Measurements from ENCODE around the gene DCDC2. TPM values are rescaled to one million over a fixed set of nuclear protein-coding genes. Genes with fewer than 3 reads are reported as not detected.

Gene DCDC2
- total RNA-seq, 2 experiments from 2014 or later = 0.06 TPM; not detected in 1

- Histone ChIP-seq H3K4me1 (ENCODE audit: insufficient read depth, low read length, poor library complexity, severe bottlenecking) (no peaks in the 10 kb centered on the region), H3K9me2 (ENCODE audit: insufficient read depth, low read length) (no peaks in the 10 kb centered on the region), H3K4me3 (ENCODE audit: low read depth, low read length, poor library complexity, severe bottlenecking) (no peak overlapping the region), H3K27ac (ENCODE audit: low read depth, low read length, poor library complexity, severe bottlenecking) (no peak overlapping the region), H2AFZ (ENCODE audit: low read length) (no peak overlapping the region), H3K36me3 (ENCODE audit: insufficient read depth, low read length) (no peaks in the 10 kb centered on the region), H4K20me1 (ENCODE audit: insufficient read depth, low read length) (no peaks in the 10 kb centered on the region), H3K4me2 (ENCODE audit: low read length) (no peak overlapping the region), H3K9me3 (ENCODE audit: low read length) (no peaks in the 10 kb centered on the region), H3K79me2 (ENCODE audit: insufficient read depth, low read depth, low read length) (no peaks in the 10 kb centered on the region)
- POLR2A ChIA-PET = interaction anchor here (0.5 kb wide), 1 partner anchor 261 kb away, joined by 4 read pairs; no protein-coding TSS in a partner anchor
- TF ChIP-seq, protein P1, sequence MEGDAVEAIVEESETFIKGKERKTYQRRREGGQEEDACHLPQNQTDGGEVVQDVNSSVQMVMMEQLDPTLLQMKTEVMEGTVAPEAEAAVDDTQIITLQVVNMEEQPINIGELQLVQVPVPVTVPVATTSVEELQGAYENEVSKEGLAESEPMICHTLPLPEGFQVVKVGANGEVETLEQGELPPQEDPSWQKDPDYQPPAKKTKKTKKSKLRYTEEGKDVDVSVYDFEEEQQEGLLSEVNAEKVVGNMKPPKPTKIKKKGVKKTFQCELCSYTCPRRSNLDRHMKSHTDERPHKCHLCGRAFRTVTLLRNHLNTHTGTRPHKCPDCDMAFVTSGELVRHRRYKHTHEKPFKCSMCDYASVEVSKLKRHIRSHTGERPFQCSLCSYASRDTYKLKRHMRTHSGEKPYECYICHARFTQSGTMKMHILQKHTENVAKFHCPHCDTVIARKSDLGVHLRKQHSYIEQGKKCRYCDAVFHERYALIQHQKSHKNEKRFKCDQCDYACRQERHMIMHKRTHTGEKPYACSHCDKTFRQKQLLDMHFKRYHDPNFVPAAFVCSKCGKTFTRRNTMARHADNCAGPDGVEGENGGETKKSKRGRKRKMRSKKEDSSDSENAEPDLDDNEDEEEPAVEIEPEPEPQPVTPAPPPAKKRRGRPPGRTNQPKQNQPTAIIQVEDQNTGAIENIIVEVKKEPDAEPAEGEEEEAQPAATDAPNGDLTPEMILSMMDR (conservative IDR thresholded peaks at IDR 0.05; ENCODE audit: low read length) = no peak
- no peak for TF ChIP-seq EZH2phosphoT487 (IDR thresholded peaks at IDR 0.05; ENCODE audit: borderline replicate concordance, low read depth, low read length)
- DNase-seq (ENCODE audit: low spot score) = no peak
- CTCF ChIA-PET (ENCODE audit: unreplicated experiment) = no interaction called here
- no TSS peak for BruUV-seq (replicated peaks)
- intact Hi-C loops (cut with micrococcal nuclease; ENCODE audit: unreplicated experiment) = no loop called here
Observed at GRCh38 chr6:24352434-24352833, 5.4 kb downstream of the DCDC2 start.

DNA sequence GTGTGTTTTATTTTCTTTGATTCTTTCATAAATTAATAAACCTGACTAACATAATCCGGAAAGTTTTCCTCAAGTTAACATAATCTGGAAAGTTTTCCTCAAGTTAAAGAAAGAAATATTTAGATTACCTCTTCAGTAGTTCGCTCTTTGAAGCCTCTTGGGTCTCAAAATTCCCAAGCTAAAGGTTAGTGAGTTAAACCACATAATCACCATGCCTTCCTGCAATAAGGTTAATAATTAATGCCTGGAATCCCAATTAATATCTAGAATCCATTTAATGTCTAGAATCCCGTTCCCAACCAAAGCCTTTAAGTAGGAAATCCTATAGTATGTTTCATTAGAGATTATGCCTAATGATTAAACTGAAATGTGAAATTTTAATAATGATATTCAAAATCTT lies 12.9 kb downstream of the DCDC2 start:
- H3K36me3 ChIP-seq (ENCODE audit: insufficient read depth, low read length) = no peaks in the 10 kb centered on the region
- TF ChIP-seq, protein P1 (conservative IDR thresholded peaks at IDR 0.05; ENCODE audit: low read length) = no peak
- no peak for TF ChIP-seq EZH2phosphoT487 (IDR thresholded peaks at IDR 0.05; ENCODE audit: borderline replicate concordance, low read depth, low read length)

DNA sequence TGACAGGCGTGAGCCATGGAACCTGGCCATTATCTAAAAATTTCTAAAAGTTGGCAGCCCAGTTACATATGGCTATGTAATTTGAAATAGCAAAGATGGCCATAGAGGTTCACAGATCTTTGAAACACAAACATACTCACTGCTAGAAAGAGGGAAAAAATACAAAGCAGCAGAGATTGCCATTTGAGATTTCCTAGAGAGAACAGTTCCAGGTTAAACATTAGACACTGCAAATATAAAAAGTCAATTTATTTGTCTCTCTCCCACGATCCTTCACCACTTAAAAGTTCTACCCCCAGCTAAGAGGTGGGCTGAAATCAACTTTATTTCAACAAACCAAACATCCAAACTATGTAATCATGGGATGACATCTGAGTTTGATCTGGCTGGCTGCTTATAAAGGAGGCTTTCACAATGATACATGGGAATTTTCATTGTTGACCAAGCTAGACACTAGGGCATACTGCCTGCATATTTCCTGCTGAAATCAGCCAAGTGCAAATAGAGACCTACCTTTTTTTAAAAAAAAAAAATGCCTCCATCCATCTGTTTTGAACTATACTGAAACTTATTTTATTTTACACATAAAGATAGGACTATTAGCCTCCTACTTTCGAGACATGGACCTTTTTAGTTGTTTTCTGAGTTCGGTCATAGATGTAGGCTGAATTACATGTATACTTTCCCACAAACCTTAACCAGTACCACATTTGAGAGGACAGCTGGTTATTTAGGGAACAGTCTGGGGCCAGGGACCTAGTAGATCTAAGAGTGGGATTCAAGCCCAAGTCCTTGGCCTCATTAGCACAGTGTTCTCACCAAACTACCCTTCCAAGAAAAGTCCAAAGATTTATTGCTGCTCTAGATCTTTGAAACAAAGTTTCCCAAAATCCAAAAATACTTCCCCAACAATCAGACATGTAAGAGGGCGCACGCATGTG lies 16.6 kb downstream of the DCDC2 start:
- Histone ChIP-seq H3K4me3 (ENCODE audit: low read depth, low read length, poor library complexity, severe bottlenecking) (no peak overlapping the region), H3K9me2 (ENCODE audit: insufficient read depth, low read length) (no peaks in the 10 kb centered on the region), H3K27ac (ENCODE audit: low read depth, low read length, poor library complexity, severe bottlenecking) (no peak overlapping the region), H3K4me2 (ENCODE audit: low read length) (no peak overlapping the region), H3K9me3 (ENCODE audit: low read length) (no peaks in the 10 kb centered on the region), H3K36me3 (ENCODE audit: insufficient read depth, low read length) (no peaks in the 10 kb centered on the region), H3K79me2 (ENCODE audit: insufficient read depth, low read depth, low read length) (no peaks in the 10 kb centered on the region), H4K20me1 (ENCODE audit: insufficient read depth, low read length) (no peaks in the 10 kb centered on the region), H2AFZ (ENCODE audit: low read length) (no peak overlapping the region), H3K4me1 (ENCODE audit: insufficient read depth, low read length, poor library complexity, severe bottlenecking) (no peaks in the 10 kb centered on the region)
- no peak for DNase-seq (ENCODE audit: low spot score)
- intact Hi-C loops (cut with micrococcal nuclease; ENCODE audit: unreplicated experiment) = no loop called here
- TF ChIP-seq, protein P1 (conservative IDR thresholded peaks at IDR 0.05; ENCODE audit: low read length) = no peak
- TF ChIP-seq EZH2phosphoT487 (IDR thresholded peaks at IDR 0.05; ENCODE audit: borderline replicate concordance, low read depth, low read length) = no peak
- no TSS peak for BruUV-seq (replicated peaks)
- POLR2A ChIA-PET = no interaction called here
- CTCF ChIA-PET (ENCODE audit: unreplicated experiment) = no interaction called here

More for the DNA sequence above, 12.9 kb downstream of the DCDC2 start:
- ChIA-PET CTCF (ENCODE audit: unreplicated experiment) (no interaction called here), POLR2A (interaction anchor here (1.0 kb wide), 1 partner anchor 19 kb away, joined by 3 read pairs; no protein-coding TSS in a partner anchor)
- intact Hi-C loops (cut with micrococcal nuclease; ENCODE audit: unreplicated experiment) = no loop called here
- BruUV-seq (replicated peaks) = no TSS peak
- Histone ChIP-seq H2AFZ (ENCODE audit: low read length) (no peak overlapping the region), H4K20me1 (ENCODE audit: insufficient read depth, low read length) (no peaks in the 10 kb centered on the region), H3K9me3 (ENCODE audit: low read length) (no peaks in the 10 kb centered on the region), H3K9me2 (ENCODE audit: insufficient read depth, low read length) (no peaks in the 10 kb centered on the region), H3K4me2 (ENCODE audit: low read length) (no peak overlapping the region), H3K4me3 (ENCODE audit: low read depth, low read length, poor library complexity, severe bottlenecking) (no peak overlapping the region), H3K79me2 (ENCODE audit: insufficient read depth, low read depth, low read length) (no peaks in the 10 kb centered on the region), H3K4me1 (ENCODE audit: insufficient read depth, low read length, poor library complexity, severe bottlenecking) (no peaks in the 10 kb centered on the region), H3K27ac (ENCODE audit: low read depth, low read length, poor library complexity, severe bottlenecking) (no peak overlapping the region)
- no peak for DNase-seq (ENCODE audit: low spot score)
